ENCODE measurements around the gene DENND4A. TPM values are rescaled to one million over a fixed set of nuclear protein-coding genes. Genes with fewer than 3 reads are reported as not detected.

Gene DENND4A
- polyA plus RNA-seq, 1 of the 3 experiments (the other 2 are of a cell fraction) = 2.5 TPM

GRCh38 chr15:65767264-65767595 lies 24.9 kb downstream of the DENND4A start:
- Histone ChIP-seq H3K9ac (no peak overlapping the region), H3K27me3 (ENCODE audit: insufficient read depth) (no peaks in the 10 kb centered on the region), H3K4me2 (no peak overlapping the region), H3K36me3 (replicated peaks in 1 of 2; ENCODE audit: control insufficient read depth in 1 of 2, insufficient read depth in 2 of 2, low read length in 1 of 2) (no peaks in the 10 kb centered on the region), H4K20me1 (ENCODE audit: insufficient read depth) (no peaks in the 10 kb centered on the region), H3F3A (replicated peaks; ENCODE audit: insufficient read depth) (peaks cover 4% of the 10 kb centered on the region), H3K4me3 (ENCODE audit: low read depth in 2 of 2, low read length in 1 of 2) (no peak overlapping the region), H3K9me2 (no peaks in the 10 kb centered on the region), H3K4me1 (ENCODE audit: control insufficient read depth in 1 of 2, insufficient read depth in 2 of 2, low read depth in 1 of 2, low read length in 1 of 2) (no peaks in the 10 kb centered on the region; a peak in 1 of 4 replicates), H3K79me2 (ENCODE audit: insufficient read depth) (no peaks in the 10 kb centered on the region), H2AFZ (ENCODE audit: low read depth) (no peak overlapping the region), H3K9me3 (no peaks in the 10 kb centered on the region), H3K27ac (ENCODE audit: low read depth in 2 of 2, low read length in 1 of 2) (no peak overlapping the region)
- no peak for DNase-seq
- no peak for TF ChIP-seq SMC3 (IDR thresholded peaks at IDR 0.05; ENCODE audit: low read depth, low read length)
- no peak for TF ChIP-seq MXI1 (IDR thresholded peaks at IDR 0.05; ENCODE audit: low read depth, low read length)
- no peak for TF ChIP-seq SIN3A (IDR thresholded peaks at IDR 0.05; ENCODE audit: borderline replicate concordance, low read depth, low read length)
- TF ChIP-seq REST (IDR thresholded peaks at IDR 0.05; ENCODE audit: low read depth, low read length) = no peak
- TF ChIP-seq MAX (IDR thresholded peaks at IDR 0.05; ENCODE audit: low read depth) = no peak
- no peak for TF ChIP-seq PBX3 (IDR thresholded peaks at IDR 0.05)
- no peak for TF ChIP-seq ZBTB33 (IDR thresholded peaks at IDR 0.05; ENCODE audit: borderline replicate concordance, low read depth)
- no peak for TF ChIP-seq FOXM1 (IDR thresholded peaks at IDR 0.05; ENCODE audit: low read depth)
- TF ChIP-seq TEAD4 (IDR thresholded peaks at IDR 0.05; ENCODE audit: borderline replicate concordance, insufficient read depth) = no peak
- no peak for TF ChIP-seq NRF1 (IDR thresholded peaks at IDR 0.05; ENCODE audit: low read depth, low read length)
- CTCF ChIA-PET = no interaction called here
- POLR2A ChIA-PET = no interaction called here
